H1 (cell line): ENCODE measurements around the gene ATP6V0A1. TPM values are rescaled to one million over a fixed set of nuclear protein-coding genes. Genes with fewer than 3 reads are reported as not detected.

ENCODE experiments used
- BACH1 ChIP-seq: IDR thresholded peaks from 2 replicates; pipeline ENCODE4 v1.6.1; 2012; ENCODE audit warnings: low read length, improper control_type of control experiment
- SAP30 ChIP-seq: fragments of 300-600 bp; sonication (generic); IDR thresholded peaks from 2 replicates; pipeline ENCODE4 v1.7.1; 2012; ENCODE audit warnings: low read length, moderate library complexity, mild to moderate bottlenecking, inconsistent platforms; ENCODE audit not compliant: insufficient read depth, insufficient replicate concordance
- USF2 ChIP-seq: IDR thresholded peaks from 2 replicates; pipeline ENCODE4 v1.6.1; 2011; ENCODE audit warnings: low read length, improper control_type of control experiment
- polyA plus RNA-seq, 7 experiments: library from polyadenylated mRNA; depleted of rRNA in 3 of 7; stranded (reverse) in 5 of 7; unstranded in 2 of 7; fragments of >200 nt in 5 of 7; fragments of 200-250 nt in 2 of 7; gene quantifications; 1 replicate in 5 of 7; 2 replicates in 1 of 7; 4 replicates in 1 of 7; pipeline versions ENCODE4 v1.2.1 to v1.2.3, GENCODE V29; 2011 to 2013; ENCODE audit warnings: missing spikeins in 2 of 7, mixed read lengths in 2 of 7
- total RNA-seq: library from RNA; stranded (reverse); fragmentation: NEBNext Ultra II Directional; extraction: Animal tissue kit (Norgen Biotek cat#: 25700); gene quantifications from 2 replicates; pipeline ENCODE4 v1.2.1, GENCODE V29; 2021
- TF ChIP-seq, protein P1 (sequence below): fragments of 300-600 bp; sonication (generic); IDR thresholded peaks from 2 replicates; pipeline ENCODE4 v1.7.1; 2012; ENCODE audit warnings: low read length, moderate library complexity, mild to moderate bottlenecking, inconsistent platforms; ENCODE audit not compliant: insufficient replicate concordance

ATP6V0A1 gene
- total and polyA plus RNA-seq, 2 of the 8 experiments (the other 6 are each of a cell fraction or from before 2014, with no cell fraction given): 55.3 to 63.4 TPM

DNA sequence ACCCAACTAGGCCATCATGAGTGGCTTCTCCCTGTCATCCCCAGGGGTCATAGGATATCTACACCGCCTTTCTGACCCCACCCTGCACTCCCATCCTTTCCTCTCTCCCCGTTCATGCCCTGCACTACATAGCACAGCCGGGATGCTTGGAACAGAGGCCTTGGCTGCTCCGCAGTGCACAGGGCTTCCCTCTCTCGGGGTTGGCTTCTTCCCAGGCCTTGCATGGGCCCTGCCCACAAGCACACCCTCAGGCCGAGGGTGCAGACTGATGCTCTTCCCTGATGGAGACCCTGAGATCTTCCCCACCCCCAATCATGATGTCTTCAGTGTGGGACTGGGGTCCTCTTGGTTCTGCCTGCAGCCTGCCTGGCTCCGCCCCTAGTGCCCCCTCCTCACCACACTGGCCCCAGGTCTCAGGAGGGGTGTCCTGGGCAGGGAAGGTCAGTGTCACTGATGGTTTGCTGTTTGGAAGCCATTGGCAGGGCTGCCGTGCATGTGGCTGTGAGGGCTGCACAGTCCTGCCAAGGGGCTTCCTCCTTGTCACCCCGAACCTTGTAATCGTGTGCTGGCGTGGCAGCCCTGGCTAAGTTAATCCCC is 63.1 kb downstream of the ATP6V0A1 start (continued):
- TF ChIP-seq, protein P1, sequence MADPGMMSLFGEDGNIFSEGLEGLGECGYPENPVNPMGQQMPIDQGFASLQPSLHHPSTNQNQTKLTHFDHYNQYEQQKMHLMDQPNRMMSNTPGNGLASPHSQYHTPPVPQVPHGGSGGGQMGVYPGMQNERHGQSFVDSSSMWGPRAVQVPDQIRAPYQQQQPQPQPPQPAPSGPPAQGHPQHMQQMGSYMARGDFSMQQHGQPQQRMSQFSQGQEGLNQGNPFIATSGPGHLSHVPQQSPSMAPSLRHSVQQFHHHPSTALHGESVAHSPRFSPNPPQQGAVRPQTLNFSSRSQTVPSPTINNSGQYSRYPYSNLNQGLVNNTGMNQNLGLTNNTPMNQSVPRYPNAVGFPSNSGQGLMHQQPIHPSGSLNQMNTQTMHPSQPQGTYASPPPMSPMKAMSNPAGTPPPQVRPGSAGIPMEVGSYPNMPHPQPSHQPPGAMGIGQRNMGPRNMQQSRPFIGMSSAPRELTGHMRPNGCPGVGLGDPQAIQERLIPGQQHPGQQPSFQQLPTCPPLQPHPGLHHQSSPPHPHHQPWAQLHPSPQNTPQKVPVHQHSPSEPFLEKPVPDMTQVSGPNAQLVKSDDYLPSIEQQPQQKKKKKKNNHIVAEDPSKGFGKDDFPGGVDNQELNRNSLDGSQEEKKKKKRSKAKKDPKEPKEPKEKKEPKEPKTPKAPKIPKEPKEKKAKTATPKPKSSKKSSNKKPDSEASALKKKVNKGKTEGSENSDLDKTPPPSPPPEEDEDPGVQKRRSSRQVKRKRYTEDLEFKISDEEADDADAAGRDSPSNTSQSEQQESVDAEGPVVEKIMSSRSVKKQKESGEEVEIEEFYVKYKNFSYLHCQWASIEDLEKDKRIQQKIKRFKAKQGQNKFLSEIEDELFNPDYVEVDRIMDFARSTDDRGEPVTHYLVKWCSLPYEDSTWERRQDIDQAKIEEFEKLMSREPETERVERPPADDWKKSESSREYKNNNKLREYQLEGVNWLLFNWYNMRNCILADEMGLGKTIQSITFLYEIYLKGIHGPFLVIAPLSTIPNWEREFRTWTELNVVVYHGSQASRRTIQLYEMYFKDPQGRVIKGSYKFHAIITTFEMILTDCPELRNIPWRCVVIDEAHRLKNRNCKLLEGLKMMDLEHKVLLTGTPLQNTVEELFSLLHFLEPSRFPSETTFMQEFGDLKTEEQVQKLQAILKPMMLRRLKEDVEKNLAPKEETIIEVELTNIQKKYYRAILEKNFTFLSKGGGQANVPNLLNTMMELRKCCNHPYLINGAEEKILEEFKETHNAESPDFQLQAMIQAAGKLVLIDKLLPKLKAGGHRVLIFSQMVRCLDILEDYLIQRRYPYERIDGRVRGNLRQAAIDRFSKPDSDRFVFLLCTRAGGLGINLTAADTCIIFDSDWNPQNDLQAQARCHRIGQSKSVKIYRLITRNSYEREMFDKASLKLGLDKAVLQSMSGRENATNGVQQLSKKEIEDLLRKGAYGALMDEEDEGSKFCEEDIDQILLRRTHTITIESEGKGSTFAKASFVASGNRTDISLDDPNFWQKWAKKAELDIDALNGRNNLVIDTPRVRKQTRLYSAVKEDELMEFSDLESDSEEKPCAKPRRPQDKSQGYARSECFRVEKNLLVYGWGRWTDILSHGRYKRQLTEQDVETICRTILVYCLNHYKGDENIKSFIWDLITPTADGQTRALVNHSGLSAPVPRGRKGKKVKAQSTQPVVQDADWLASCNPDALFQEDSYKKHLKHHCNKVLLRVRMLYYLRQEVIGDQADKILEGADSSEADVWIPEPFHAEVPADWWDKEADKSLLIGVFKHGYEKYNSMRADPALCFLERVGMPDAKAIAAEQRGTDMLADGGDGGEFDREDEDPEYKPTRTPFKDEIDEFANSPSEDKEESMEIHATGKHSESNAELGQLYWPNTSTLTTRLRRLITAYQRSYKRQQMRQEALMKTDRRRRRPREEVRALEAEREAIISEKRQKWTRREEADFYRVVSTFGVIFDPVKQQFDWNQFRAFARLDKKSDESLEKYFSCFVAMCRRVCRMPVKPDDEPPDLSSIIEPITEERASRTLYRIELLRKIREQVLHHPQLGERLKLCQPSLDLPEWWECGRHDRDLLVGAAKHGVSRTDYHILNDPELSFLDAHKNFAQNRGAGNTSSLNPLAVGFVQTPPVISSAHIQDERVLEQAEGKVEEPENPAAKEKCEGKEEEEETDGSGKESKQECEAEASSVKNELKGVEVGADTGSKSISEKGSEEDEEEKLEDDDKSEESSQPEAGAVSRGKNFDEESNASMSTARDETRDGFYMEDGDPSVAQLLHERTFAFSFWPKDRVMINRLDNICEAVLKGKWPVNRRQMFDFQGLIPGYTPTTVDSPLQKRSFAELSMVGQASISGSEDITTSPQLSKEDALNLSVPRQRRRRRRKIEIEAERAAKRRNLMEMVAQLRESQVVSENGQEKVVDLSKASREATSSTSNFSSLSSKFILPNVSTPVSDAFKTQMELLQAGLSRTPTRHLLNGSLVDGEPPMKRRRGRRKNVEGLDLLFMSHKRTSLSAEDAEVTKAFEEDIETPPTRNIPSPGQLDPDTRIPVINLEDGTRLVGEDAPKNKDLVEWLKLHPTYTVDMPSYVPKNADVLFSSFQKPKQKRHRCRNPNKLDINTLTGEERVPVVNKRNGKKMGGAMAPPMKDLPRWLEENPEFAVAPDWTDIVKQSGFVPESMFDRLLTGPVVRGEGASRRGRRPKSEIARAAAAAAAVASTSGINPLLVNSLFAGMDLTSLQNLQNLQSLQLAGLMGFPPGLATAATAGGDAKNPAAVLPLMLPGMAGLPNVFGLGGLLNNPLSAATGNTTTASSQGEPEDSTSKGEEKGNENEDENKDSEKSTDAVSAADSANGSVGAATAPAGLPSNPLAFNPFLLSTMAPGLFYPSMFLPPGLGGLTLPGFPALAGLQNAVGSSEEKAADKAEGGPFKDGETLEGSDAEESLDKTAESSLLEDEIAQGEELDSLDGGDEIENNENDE: no peak
- TF ChIP-seq USF2: no peak
- no peak for TF ChIP-seq BACH1
- TF ChIP-seq SAP30: no peak
